ENCODE results near the gene UBN2.

GRCh38 chr7:139246905-139247304 lies 15.9 kb downstream of the UBN2 start:
- TF ChIP-seq ZNF468 (CRISPR knock-in tag; IDR thresholded peaks at IDR 0.05), result no peak
- no peak for TF ChIP-seq ZNF780A (CRISPR knock-in tag; IDR thresholded peaks at IDR 0.05)
- no peak for TF ChIP-seq SMARCC2 (IDR thresholded peaks at IDR 0.05)
- no peak for TF ChIP-seq HIVEP1 (CRISPR knock-in tag; IDR thresholded peaks at IDR 0.05)
- TF ChIP-seq THAP11 (CRISPR knock-in tag; IDR thresholded peaks at IDR 0.05), result no peak
- no peak for TF ChIP-seq HOXA7 (CRISPR knock-in tag; IDR thresholded peaks at IDR 0.05)
- TF ChIP-seq POLR2A (IDR thresholded peaks at IDR 0.05; ENCODE audit: insufficient read depth in 1 of 2, low read depth in 2 of 2, low read length in 2 of 2), result no peak
- no peak for TF ChIP-seq ZNF24 (IDR thresholded peaks at IDR 0.05)
- no peak for TF ChIP-seq ZNF597 (CRISPR knock-in tag; IDR thresholded peaks at IDR 0.05)
- TF ChIP-seq ZMAT3 (CRISPR knock-in tag; conservative IDR thresholded peaks at IDR 0.05), result no peak
